Natural killer cell (primary cell): ENCODE results near the gene LEMD2. TPM values are rescaled to one million over a fixed set of nuclear protein-coding genes. Genes with fewer than 3 reads are reported as not detected.

Source experiments
- ATAC-seq, 3 donors: fragments of 150-1000 bp in 2 of 3; fragments of 200-7000 bp in 1 of 3; cut with Tn5 transposase; 1 replicate in 1 of 3; 2 replicates in 2 of 3; pipeline ENCODE4 v1.10.0; 2021; ENCODE audit warnings: mild to moderate bottlenecking in 2 of 3, moderate library complexity in 2 of 3
- DNase-seq, 2 donors: peaks; one replicate each; pipeline versions ENCODE4 v3.0.0 to v3.0.0-alpha.2; 2013 to 2021; ENCODE audit warnings: mixed read lengths in 1 of 2
- H3K27ac ChIP-seq: one replicate; pipeline ENCODE4 v1.5.1; 2013; ENCODE audit warnings: mild to moderate bottlenecking, low read length
- H3K27me3 ChIP-seq: one replicate; pipeline ENCODE4 v1.6.1; 2013; ENCODE audit warnings: low read length; ENCODE audit not compliant: control insufficient read depth, insufficient read depth
- H3K36me3 ChIP-seq: one replicate; pipeline ENCODE4 v1.6.1; 2013; ENCODE audit warnings: low read length; ENCODE audit not compliant: control insufficient read depth, insufficient read depth
- H3K4me1 ChIP-seq: one replicate; pipeline ENCODE4 v1.6.1; 2013; ENCODE audit warnings: low read length; ENCODE audit not compliant: control insufficient read depth, insufficient read depth
- H3K4me3 ChIP-seq: one replicate; pipeline ENCODE4 v1.5.1; 2013; ENCODE audit warnings: low read length
- H3K9me3 ChIP-seq: one replicate; pipeline ENCODE4 v1.6.1; 2013; ENCODE audit warnings: low read length; ENCODE audit not compliant: control insufficient read depth, insufficient read depth
- H3K27ac Mint-ChIP-seq, 2 donors: one replicate each; pipeline ENCODE4 v1.8.0; 2022; ENCODE audit warnings: mild to moderate bottlenecking in 2 of 2, mixed read lengths in 2 of 2, moderate library complexity in 1 of 2
- H3K27me3 Mint-ChIP-seq, 2 donors: one replicate each; pipeline ENCODE4 v1.8.0; 2022; ENCODE audit warnings: low read depth in 2 of 2, mixed read lengths in 2 of 2
- H3K36me3 Mint-ChIP-seq: one replicate; pipeline ENCODE4 v1.8.0; 2022; ENCODE audit warnings: mixed read lengths
- H3K4me1 Mint-ChIP-seq, 2 donors: one replicate each; pipeline ENCODE4 v1.8.0; 2022; ENCODE audit warnings: mixed read lengths in 2 of 2
- H3K4me3 Mint-ChIP-seq: one replicate; pipeline ENCODE4 v1.8.0; 2022; ENCODE audit warnings: mild to moderate bottlenecking, moderate library complexity, mixed read lengths
- H3K9me3 Mint-ChIP-seq, 2 donors: one replicate each; pipeline ENCODE4 v1.8.0; 2022; ENCODE audit warnings: mixed read lengths in 2 of 2
- WGBS: methylation state at CpG from one replicate; pipeline ENCODE4 v1.1.7; 2013; ENCODE audit warnings: missing lambda C conversion rate; ENCODE audit not compliant: insufficient coverage; 5-methylcytosine and 5-hydroxymethylcytosine counted together
- intact Hi-C: fragments of 100-400 bp; cut with micrococcal nuclease; formaldehyde crosslinking; loops from one replicate; pipeline ENCODE4 v1.14.2; 2022
- total RNA-seq, 4 donors: library from RNA; stranded (reverse); fragments of 120-200 nt in 1 of 4; gene quantifications; one replicate each; pipeline versions ENCODE4 v1.2.3 to v1.2.4, GENCODE V29; 2013 to 2022
- TF ChIP-seq, protein P1 (sequence below): fragments of 200-600 bp; IDR thresholded peaks from one replicate; pipeline ENCODE4 v1.8.0; 2022; ENCODE audit warnings: antibody characterized with exemption

Gene LEMD2
- total RNA-seq, 3 donors from 2014 or later (not counting 1 experiment from before 2014, with no cell fraction given): 109 to 133 (median 121) TPM

DNA sequence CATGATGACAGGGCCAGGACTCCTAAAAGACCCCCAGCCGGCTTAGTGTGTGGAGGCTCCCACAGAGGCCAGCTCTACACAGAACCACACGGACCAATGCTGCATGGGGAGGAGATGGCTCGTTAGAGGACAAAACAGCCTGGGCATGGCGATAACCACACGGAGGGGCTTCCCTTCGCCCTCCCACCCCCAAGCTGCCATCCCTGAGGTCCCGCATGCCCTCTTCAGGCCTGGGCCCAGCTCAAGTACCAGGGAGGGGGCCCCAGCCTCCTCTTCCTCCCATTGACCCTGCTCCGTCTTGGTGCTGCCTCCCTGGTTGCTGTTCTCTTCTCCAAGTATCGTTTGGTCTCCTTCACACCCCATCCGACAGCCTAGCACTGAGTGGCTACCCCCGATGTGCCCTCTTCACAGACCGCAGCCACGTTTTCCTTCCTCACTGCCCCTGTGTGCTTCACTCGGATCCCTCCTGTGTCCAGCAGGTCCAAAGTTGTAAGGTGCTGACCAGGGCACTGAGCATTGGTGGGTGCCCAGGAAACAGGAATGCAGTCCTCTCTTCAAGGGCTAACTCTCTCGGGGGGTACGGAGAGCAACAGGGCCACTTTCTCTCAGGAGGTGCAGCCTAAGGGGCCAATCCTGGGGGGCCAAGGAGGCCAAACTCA is 24.4 kb upstream of the LEMD2 start:
- peaks cover 34% of the 10 kb centered on the region for H3K27me3 ChIP-seq
- H3K9me3 ChIP-seq: no peaks in the 10 kb centered on the region
- H3K27ac ChIP-seq: no peak overlapping the region
- no peaks in the 10 kb centered on the region for H3K36me3 Mint-ChIP-seq
- TF ChIP-seq, protein P1, sequence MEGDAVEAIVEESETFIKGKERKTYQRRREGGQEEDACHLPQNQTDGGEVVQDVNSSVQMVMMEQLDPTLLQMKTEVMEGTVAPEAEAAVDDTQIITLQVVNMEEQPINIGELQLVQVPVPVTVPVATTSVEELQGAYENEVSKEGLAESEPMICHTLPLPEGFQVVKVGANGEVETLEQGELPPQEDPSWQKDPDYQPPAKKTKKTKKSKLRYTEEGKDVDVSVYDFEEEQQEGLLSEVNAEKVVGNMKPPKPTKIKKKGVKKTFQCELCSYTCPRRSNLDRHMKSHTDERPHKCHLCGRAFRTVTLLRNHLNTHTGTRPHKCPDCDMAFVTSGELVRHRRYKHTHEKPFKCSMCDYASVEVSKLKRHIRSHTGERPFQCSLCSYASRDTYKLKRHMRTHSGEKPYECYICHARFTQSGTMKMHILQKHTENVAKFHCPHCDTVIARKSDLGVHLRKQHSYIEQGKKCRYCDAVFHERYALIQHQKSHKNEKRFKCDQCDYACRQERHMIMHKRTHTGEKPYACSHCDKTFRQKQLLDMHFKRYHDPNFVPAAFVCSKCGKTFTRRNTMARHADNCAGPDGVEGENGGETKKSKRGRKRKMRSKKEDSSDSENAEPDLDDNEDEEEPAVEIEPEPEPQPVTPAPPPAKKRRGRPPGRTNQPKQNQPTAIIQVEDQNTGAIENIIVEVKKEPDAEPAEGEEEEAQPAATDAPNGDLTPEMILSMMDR: no peak
- H3K27ac Mint-ChIP-seq: no peak overlapping the region
- H3K4me1 ChIP-seq: peaks cover 1% of the 10 kb centered on the region
- WGBS: 66% methylated on average over 16 of the region's 16 CpGs
- H3K4me1 Mint-ChIP-seq: peaks cover 12 to 13% of the 10 kb centered on the region in 2 donors
- no peak for DNase-seq
- H3K36me3 ChIP-seq: no peaks in the 10 kb centered on the region
- no peak overlapping the region for H3K4me3 ChIP-seq
- intact Hi-C loops: no loop called here
- no peaks in the 10 kb centered on the region for H3K9me3 Mint-ChIP-seq
- H3K27me3 Mint-ChIP-seq: peaks cover 45 to 58% of the 10 kb centered on the region in 2 donors
- ATAC-seq: no peak
- no peak overlapping the region for H3K4me3 Mint-ChIP-seq

DNA sequence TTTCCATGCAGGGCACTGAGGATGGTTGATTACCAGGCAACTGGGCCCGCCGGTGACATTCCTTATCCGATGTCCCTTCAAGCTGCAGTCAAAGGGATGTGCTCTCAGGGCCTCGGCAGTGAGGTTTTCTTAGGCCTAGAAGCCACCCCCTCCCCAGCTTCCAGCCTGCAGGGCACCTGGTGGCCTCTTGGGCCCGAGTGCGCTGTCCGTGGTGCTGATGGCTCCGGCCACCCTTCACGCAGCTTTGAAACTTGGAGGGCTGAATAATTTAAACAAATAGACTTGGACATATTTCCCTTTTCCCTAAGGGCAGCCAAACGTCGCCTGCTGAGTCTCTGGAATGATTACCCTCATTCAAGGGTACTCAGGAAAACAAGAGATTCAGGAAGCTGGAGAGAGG is 23.7 kb upstream of the LEMD2 start:
- peak in 2 of 3 donors; percentile 54 to 71 for ATAC-seq
- peaks cover 19 to 20% of the 10 kb centered on the region in 2 donors for H3K4me1 Mint-ChIP-seq
- 9% methylated on average over 11 of the region's 11 CpGs for WGBS

DNA sequence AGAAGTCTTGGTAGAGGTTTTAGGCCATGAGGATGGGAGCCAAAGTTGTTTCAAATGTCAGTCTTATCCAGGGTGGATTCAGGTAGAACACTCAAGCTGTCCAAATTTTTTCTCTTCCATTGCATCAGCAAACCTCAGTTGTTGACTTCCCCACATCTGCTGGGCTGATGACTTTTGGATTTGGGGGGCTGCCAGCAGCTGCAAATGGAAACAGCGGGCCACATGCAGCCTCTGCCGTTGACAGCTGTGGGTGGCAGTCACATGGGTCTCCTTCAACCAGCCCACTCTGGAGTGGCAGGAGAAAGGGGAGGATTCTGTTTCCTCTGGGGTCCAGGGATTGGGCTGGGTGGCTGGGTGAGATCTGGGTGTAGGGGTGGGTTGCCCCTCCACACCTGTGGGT is 20.7 kb upstream of the LEMD2 start:
- Mint-ChIP-seq H3K27me3 (peaks cover 59 to 65% of the 10 kb centered on the region in 2 donors), H3K27ac (no peak overlapping the region), H3K36me3 (no peaks in the 10 kb centered on the region), H3K4me3 (no peak overlapping the region), H3K9me3 (no peaks in the 10 kb centered on the region), H3K4me1 (peaks cover 26 to 30% of the 10 kb centered on the region in 2 donors)
- DNase-seq (no peak), ATAC-seq (no peak)
- Histone ChIP-seq H3K4me3 (no peak overlapping the region), H3K4me1 (peaks cover 16% of the 10 kb centered on the region), H3K27ac (no peak overlapping the region), H3K36me3 (no peaks in the 10 kb centered on the region), H3K9me3 (no peaks in the 10 kb centered on the region), H3K27me3 (peaks cover 35% of the 10 kb centered on the region)
- WGBS: 32% methylated on average over 2 of the region's 2 CpGs
- TF ChIP-seq, protein P1: no peak
- intact Hi-C loops: no loop called here

More for the DNA sequence above, 23.7 kb upstream of the LEMD2 start:
- no peaks in the 10 kb centered on the region for H3K36me3 Mint-ChIP-seq
- Histone ChIP-seq H3K9me3 (no peaks in the 10 kb centered on the region), H3K4me1 (peaks cover 8% of the 10 kb centered on the region), H3K36me3 (no peaks in the 10 kb centered on the region), H3K27me3 (peaks cover 37% of the 10 kb centered on the region), H3K4me3 (no peak overlapping the region), H3K27ac (no peak overlapping the region)
- no peak overlapping the region for H3K27ac Mint-ChIP-seq
- H3K9me3 Mint-ChIP-seq: no peaks in the 10 kb centered on the region
- TF ChIP-seq, protein P1: no peak
- no peak overlapping the region for H3K4me3 Mint-ChIP-seq
- H3K27me3 Mint-ChIP-seq: peaks cover 51 to 65% of the 10 kb centered on the region in 2 donors
- peak; percentile 40 to 58 for DNase-seq
- intact Hi-C loops: no loop called here
